ENCODE measurements around the gene ZGPAT.

DNA sequence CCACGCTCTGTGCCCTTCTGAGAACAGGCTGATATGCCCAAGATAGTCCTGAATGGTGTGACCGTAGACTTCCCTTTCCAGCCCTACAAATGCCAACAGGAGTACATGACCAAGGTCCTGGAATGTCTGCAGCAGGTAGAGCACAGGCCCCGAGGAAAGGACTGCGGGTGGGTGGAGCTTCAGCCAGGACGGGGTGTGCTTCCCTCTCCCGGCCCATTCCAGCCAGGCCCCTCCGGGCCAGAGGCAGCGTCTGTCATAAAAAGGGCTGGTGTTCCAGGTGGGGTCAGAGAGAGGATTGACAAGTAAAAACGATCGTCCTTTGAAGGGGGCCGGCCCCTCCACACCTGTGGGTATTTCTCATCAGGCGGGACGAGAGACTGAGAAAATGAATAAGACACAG, 48.5 kb upstream of the ZGPAT start:
- no peak for TF ChIP-seq CTCF (IDR thresholded peaks at IDR 0.05)
- TF ChIP-seq EZH2 (IDR thresholded peaks at IDR 0.05; ENCODE audit: borderline replicate concordance, insufficient read depth, low read depth, low read length, poor library complexity, severe bottlenecking), result no peak
